ENCODE data around the gene SPG7.

- TF ChIP-seq YY1 (IDR thresholded peaks at IDR 0.05; ENCODE audit: insufficient read depth, insufficient read length) (no peak), SUZ12 (IDR thresholded peaks at IDR 0.05; ENCODE audit: extremely low read depth, insufficient read depth, insufficient read length) (no peak), ZNF274 (IDR thresholded peaks at IDR 0.05; ENCODE audit: low read depth, low read length) (no peak)
Measured at GRCh38 chr16:89505204-89506112, 2.7 kb upstream of the SPG7 start.

Measured in NT2/D1 (cell line).